WTC11 (cell line): ENCODE data around the gene CD69.

Experiments used
- ESRRA ChIP-seq: sonication (generic); formaldehyde crosslinking; IDR thresholded peaks from 2 replicates; pipeline ENCODE4 v1.8.1; 2022; ENCODE audit warnings: mild to moderate bottlenecking, missing genetic modification reagents, borderline replicate concordance
- FOXK1 ChIP-seq: sonication (generic); formaldehyde crosslinking; IDR thresholded peaks from 2 replicates; pipeline ENCODE4 v1.8.0; 2022; ENCODE audit warnings: mild to moderate bottlenecking, moderate library complexity, missing genetic modification reagents
- IRF2 ChIP-seq: sonication (generic); formaldehyde crosslinking; IDR thresholded peaks from 2 replicates; pipeline ENCODE4 v1.8.0; 2022; ENCODE audit warnings: low read depth, missing genetic modification reagents, borderline replicate concordance
- NFE2L1 ChIP-seq: sonication (generic); formaldehyde crosslinking; IDR thresholded peaks from 2 replicates; pipeline ENCODE4 v1.8.1; 2023; ENCODE audit warnings: missing genetic modification reagents
- NR2C2 ChIP-seq: sonication (generic); formaldehyde crosslinking; IDR thresholded peaks from 2 replicates; pipeline ENCODE4 v1.8.0; 2022; ENCODE audit warnings: mild to moderate bottlenecking, missing genetic modification reagents
- SMAD3 ChIP-seq: sonication (generic); formaldehyde crosslinking; IDR thresholded peaks from 2 replicates; pipeline ENCODE4 v1.8.0; 2022; ENCODE audit warnings: missing genetic modification reagents, mild to moderate bottlenecking, borderline replicate concordance
- SP1 ChIP-seq: sonication (generic); formaldehyde crosslinking; conservative IDR thresholded peaks from 2 replicates; pipeline ENCODE4 v1.8.1; 2022; ENCODE audit warnings: missing genetic modification reagents
- ZBTB43 ChIP-seq: sonication (generic); formaldehyde crosslinking; IDR thresholded peaks from 2 replicates; pipeline ENCODE4 v1.8.1; 2023; ENCODE audit warnings: mild to moderate bottlenecking, missing genetic modification reagents
- ZNF138 ChIP-seq: sonication (generic); formaldehyde crosslinking; conservative IDR thresholded peaks from 2 replicates; pipeline ENCODE4 v1.8.1; 2022; ENCODE audit warnings: mild to moderate bottlenecking, moderate library complexity, missing genetic modification reagents
- TF ChIP-seq, protein P1 (sequence below): fragments of 200-600 bp; IDR thresholded peaks from 2 replicates; pipeline ENCODE4 v1.8.0; 2022; ENCODE audit warnings: antibody characterized with exemption
- TF ChIP-seq, protein P2 (sequence below): sonication (generic); formaldehyde crosslinking; IDR thresholded peaks from 2 replicates; pipeline ENCODE4 v1.8.0; 2023; ENCODE audit warnings: missing genetic modification reagents
- TF ChIP-seq, protein P3 (sequence below): sonication (generic); formaldehyde crosslinking; IDR thresholded peaks from 2 replicates; pipeline ENCODE4 v1.8.1; 2022; ENCODE audit warnings: low read depth, missing genetic modification reagents, borderline replicate concordance

- TF ChIP-seq, protein P1, sequence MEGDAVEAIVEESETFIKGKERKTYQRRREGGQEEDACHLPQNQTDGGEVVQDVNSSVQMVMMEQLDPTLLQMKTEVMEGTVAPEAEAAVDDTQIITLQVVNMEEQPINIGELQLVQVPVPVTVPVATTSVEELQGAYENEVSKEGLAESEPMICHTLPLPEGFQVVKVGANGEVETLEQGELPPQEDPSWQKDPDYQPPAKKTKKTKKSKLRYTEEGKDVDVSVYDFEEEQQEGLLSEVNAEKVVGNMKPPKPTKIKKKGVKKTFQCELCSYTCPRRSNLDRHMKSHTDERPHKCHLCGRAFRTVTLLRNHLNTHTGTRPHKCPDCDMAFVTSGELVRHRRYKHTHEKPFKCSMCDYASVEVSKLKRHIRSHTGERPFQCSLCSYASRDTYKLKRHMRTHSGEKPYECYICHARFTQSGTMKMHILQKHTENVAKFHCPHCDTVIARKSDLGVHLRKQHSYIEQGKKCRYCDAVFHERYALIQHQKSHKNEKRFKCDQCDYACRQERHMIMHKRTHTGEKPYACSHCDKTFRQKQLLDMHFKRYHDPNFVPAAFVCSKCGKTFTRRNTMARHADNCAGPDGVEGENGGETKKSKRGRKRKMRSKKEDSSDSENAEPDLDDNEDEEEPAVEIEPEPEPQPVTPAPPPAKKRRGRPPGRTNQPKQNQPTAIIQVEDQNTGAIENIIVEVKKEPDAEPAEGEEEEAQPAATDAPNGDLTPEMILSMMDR: no peak
- TF ChIP-seq, protein P2, sequence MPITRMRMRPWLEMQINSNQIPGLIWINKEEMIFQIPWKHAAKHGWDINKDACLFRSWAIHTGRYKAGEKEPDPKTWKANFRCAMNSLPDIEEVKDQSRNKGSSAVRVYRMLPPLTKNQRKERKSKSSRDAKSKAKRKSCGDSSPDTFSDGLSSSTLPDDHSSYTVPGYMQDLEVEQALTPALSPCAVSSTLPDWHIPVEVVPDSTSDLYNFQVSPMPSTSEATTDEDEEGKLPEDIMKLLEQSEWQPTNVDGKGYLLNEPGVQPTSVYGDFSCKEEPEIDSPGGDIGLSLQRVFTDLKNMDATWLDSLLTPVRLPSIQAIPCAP (CRISPR knock-in tag): no peak
- TF ChIP-seq, protein P3, sequence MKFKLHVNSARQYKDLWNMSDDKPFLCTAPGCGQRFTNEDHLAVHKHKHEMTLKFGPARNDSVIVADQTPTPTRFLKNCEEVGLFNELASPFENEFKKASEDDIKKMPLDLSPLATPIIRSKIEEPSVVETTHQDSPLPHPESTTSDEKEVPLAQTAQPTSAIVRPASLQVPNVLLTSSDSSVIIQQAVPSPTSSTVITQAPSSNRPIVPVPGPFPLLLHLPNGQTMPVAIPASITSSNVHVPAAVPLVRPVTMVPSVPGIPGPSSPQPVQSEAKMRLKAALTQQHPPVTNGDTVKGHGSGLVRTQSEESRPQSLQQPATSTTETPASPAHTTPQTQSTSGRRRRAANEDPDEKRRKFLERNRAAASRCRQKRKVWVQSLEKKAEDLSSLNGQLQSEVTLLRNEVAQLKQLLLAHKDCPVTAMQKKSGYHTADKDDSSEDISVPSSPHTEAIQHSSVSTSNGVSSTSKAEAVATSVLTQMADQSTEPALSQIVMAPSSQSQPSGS (CRISPR knock-in tag): no peak
- no peak for TF ChIP-seq NR2C2
- no peak for TF ChIP-seq ZNF138 (CRISPR knock-in tag)
- TF ChIP-seq ZBTB43 (CRISPR knock-in tag): no peak
- TF ChIP-seq ESRRA (CRISPR knock-in tag): no peak
- TF ChIP-seq IRF2 (CRISPR knock-in tag): no peak
- TF ChIP-seq NFE2L1 (CRISPR knock-in tag): no peak
- no peak for TF ChIP-seq SP1
- no peak for TF ChIP-seq FOXK1
- no peak for TF ChIP-seq SMAD3 (CRISPR knock-in tag)
These were observed 30.7 kb downstream of the CD69 start for GRCh38 chr12:9730011-9730410.
